ENCODE results near the gene C12orf56.

Gene C12orf56

GRCh38 chr12:64237382-64237781, 153.2 kb downstream of the C12orf56 start:
- TF ChIP-seq POU6F1 (CRISPR knock-in tag; IDR thresholded peaks at IDR 0.05; ENCODE audit: borderline replicate concordance, low read depth) = no peak
- TF ChIP-seq GLIS3 (CRISPR knock-in tag; IDR thresholded peaks at IDR 0.05) = no peak
- no peak for TF ChIP-seq ARNTL (CRISPR knock-in tag; IDR thresholded peaks at IDR 0.05; ENCODE audit: borderline replicate concordance, low read depth)
- no peak for TF ChIP-seq ZNF8 (CRISPR knock-in tag; IDR thresholded peaks at IDR 0.05)
- TF ChIP-seq TCF4 (CRISPR knock-in tag; IDR thresholded peaks at IDR 0.05; ENCODE audit: borderline replicate concordance) = no peak
- TF ChIP-seq ZNF70 (CRISPR knock-in tag; IDR thresholded peaks at IDR 0.05) = no peak
- no peak for TF ChIP-seq ZC3H10 (CRISPR knock-in tag; IDR thresholded peaks at IDR 0.05)
- no peak for TF ChIP-seq ISL1 (CRISPR knock-in tag; IDR thresholded peaks at IDR 0.05)
- TF ChIP-seq SNAI2 (CRISPR knock-in tag; IDR thresholded peaks at IDR 0.05) = no peak
- no peak for TF ChIP-seq ESRRG (CRISPR knock-in tag; IDR thresholded peaks at IDR 0.05)
- TF ChIP-seq ZNF565 (CRISPR knock-in tag; conservative IDR thresholded peaks at IDR 0.05; ENCODE audit: low read depth) = no peak
- TF ChIP-seq PPARA (CRISPR knock-in tag; IDR thresholded peaks at IDR 0.05; ENCODE audit: borderline replicate concordance) = no peak
- TF ChIP-seq TOX (CRISPR knock-in tag; IDR thresholded peaks at IDR 0.05; ENCODE audit: borderline replicate concordance) = no peak
- no peak for ATAC-seq

GRCh38 chr12:64236549-64236948, 154.0 kb downstream of the C12orf56 start:
- ATAC-seq = peak; percentile 88
- TF ChIP-seq TCF4 (CRISPR knock-in tag; IDR thresholded peaks at IDR 0.05; ENCODE audit: borderline replicate concordance) = no peak

DNA sequence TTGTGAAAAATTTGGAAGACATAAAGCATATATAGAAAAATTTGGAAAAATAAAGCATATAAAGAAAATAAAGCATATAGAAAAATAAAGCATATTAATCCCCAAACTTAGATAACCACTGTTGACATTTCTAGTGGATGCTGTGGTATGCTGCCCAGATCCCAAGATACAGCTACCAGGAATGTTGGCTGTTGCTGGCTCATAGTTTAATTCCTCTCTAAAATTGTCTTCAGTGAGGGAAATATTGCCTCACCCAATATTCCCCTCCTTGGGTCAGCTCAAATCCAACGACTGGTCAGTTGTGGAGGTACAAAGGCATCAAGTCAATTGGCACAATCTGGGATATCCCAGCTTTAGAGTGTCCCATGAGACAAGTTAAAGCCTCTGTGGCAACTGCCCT, 158.4 kb downstream of the C12orf56 start:
- no peak for TF ChIP-seq PATZ1 (CRISPR knock-in tag; IDR thresholded peaks at IDR 0.05; ENCODE audit: borderline replicate concordance)
- no peak for TF ChIP-seq PPARA (CRISPR knock-in tag; IDR thresholded peaks at IDR 0.05; ENCODE audit: borderline replicate concordance)
- no peak for TF ChIP-seq ZFP30 (CRISPR knock-in tag; IDR thresholded peaks at IDR 0.05)
- TF ChIP-seq BACH2 (CRISPR knock-in tag; IDR thresholded peaks at IDR 0.05; ENCODE audit: borderline replicate concordance) = no peak
- no peak for TF ChIP-seq ZNF565 (CRISPR knock-in tag; conservative IDR thresholded peaks at IDR 0.05; ENCODE audit: low read depth)
- TF ChIP-seq ZFP3 (CRISPR knock-in tag; IDR thresholded peaks at IDR 0.05) = no peak
- TF ChIP-seq, protein P1, sequence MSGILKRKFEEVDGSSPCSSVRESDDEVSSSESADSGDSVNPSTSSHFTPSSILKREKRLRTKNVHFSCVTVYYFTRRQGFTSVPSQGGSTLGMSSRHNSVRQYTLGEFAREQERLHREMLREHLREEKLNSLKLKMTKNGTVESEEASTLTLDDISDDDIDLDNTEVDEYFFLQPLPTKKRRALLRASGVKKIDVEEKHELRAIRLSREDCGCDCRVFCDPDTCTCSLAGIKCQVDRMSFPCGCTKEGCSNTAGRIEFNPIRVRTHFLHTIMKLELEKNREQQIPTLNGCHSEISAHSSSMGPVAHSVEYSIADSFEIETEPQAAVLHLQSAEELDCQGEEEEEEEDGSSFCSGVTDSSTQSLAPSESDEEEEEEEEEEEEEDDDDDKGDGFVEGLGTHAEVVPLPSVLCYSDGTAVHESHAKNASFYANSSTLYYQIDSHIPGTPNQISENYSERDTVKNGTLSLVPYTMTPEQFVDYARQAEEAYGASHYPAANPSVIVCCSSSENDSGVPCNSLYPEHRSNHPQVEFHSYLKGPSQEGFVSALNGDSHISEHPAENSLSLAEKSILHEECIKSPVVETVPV (CRISPR knock-in tag; IDR thresholded peaks at IDR 0.05) = no peak
- TF ChIP-seq, protein P2, sequence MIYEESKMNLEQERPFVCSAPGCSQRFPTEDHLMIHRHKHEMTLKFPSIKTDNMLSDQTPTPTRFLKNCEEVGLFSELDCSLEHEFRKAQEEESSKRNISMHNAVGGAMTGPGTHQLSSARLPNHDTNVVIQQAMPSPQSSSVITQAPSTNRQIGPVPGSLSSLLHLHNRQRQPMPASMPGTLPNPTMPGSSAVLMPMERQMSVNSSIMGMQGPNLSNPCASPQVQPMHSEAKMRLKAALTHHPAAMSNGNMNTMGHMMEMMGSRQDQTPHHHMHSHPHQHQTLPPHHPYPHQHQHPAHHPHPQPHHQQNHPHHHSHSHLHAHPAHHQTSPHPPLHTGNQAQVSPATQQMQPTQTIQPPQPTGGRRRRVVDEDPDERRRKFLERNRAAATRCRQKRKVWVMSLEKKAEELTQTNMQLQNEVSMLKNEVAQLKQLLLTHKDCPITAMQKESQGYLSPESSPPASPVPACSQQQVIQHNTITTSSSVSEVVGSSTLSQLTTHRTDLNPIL (CRISPR knock-in tag; IDR thresholded peaks at IDR 0.05; ENCODE audit: low read depth) = no peak
- no peak for TF ChIP-seq CSDC2 (CRISPR knock-in tag; IDR thresholded peaks at IDR 0.05)
- TF ChIP-seq POU6F1 (CRISPR knock-in tag; IDR thresholded peaks at IDR 0.05; ENCODE audit: borderline replicate concordance, low read depth) = no peak
- no peak for TF ChIP-seq TOX (CRISPR knock-in tag; IDR thresholded peaks at IDR 0.05; ENCODE audit: borderline replicate concordance)
- no peak for TF ChIP-seq OSR1 (CRISPR knock-in tag; IDR thresholded peaks at IDR 0.05)
- ATAC-seq = no peak

DNA sequence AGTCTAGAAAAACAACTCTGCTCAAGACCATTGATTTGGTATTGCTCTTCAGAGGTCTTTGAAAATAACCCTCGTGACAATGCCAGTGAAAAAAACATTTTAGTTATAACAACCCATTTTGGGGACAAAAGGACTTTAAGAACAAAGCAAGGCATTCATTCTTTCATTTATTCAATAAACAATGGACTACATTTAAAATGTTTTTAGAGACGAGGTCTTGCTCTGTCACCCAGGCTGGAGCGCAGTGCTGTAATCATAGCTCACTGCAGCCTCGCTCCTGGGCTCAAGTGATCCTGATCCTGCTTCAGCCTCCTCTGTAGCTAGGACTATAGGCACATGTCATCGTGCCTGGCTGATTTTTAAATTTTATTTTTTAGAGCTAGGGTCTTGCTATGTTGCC, 160.8 kb downstream of the C12orf56 start:
- ATAC-seq = no peak
- TF ChIP-seq ARNTL (CRISPR knock-in tag; IDR thresholded peaks at IDR 0.05; ENCODE audit: borderline replicate concordance, low read depth) = no peak
- TF ChIP-seq, protein P2 (CRISPR knock-in tag; IDR thresholded peaks at IDR 0.05; ENCODE audit: low read depth) = no peak
- TF ChIP-seq, protein P1 (CRISPR knock-in tag; IDR thresholded peaks at IDR 0.05) = no peak
- no peak for TF ChIP-seq ZC3H10 (CRISPR knock-in tag; IDR thresholded peaks at IDR 0.05)
- no peak for TF ChIP-seq ZNF565 (CRISPR knock-in tag; conservative IDR thresholded peaks at IDR 0.05; ENCODE audit: low read depth)
- TF ChIP-seq POU6F1 (CRISPR knock-in tag; IDR thresholded peaks at IDR 0.05; ENCODE audit: borderline replicate concordance, low read depth) = no peak
- TF ChIP-seq GLIS3 (CRISPR knock-in tag; IDR thresholded peaks at IDR 0.05) = no peak
- TF ChIP-seq TCF4 (CRISPR knock-in tag; IDR thresholded peaks at IDR 0.05; ENCODE audit: borderline replicate concordance) = no peak
- no peak for TF ChIP-seq ZNF70 (CRISPR knock-in tag; IDR thresholded peaks at IDR 0.05)
